K562 (cell line): Measurements from ENCODE around the gene CCDC32. TPM values are rescaled to one million over a fixed set of nuclear protein-coding genes. Genes with fewer than 3 reads are reported as not detected.

Source experiments
- ARNT ChIP-seq, 2 experiments: fragments of 450-650 bp; IDR thresholded peaks; 2 replicates each; pipeline ENCODE4 v1.6.1; 2016; ENCODE audit warnings: mild to moderate bottlenecking in 1 of 2
- BMI1 ChIP-seq: fragments of 150-350 bp; IDR thresholded peaks from 2 replicates; pipeline ENCODE4 v1.6.1; 2014; ENCODE audit warnings: low read length
- PML ChIP-seq: IDR thresholded peaks from 2 replicates; pipeline ENCODE4 v1.6.1; 2012; ENCODE audit warnings: low read length, inconsistent platforms
- POLR3A ChIP-seq: IDR thresholded peaks from 2 replicates; pipeline ENCODE4 v1.6.1; 2011; ENCODE audit warnings: borderline replicate concordance, mild to moderate bottlenecking, moderate library complexity; ENCODE audit not compliant: insufficient read length, insufficient read depth; ENCODE audit errors: extremely low read depth
- RAD51 ChIP-seq: fragments of 450-650 bp; IDR thresholded peaks from 2 replicates; pipeline ENCODE4 v1.7.1; 2016; ENCODE audit warnings: low read depth, mild to moderate bottlenecking, borderline replicate concordance
- RBM34 ChIP-seq: fragments of 200-400 bp; formaldehyde crosslinking; IDR thresholded peaks from 2 replicates; pipeline ENCODE4 v1.6.1; 2018; ENCODE audit warnings: low read length, borderline replicate concordance; ENCODE audit not compliant: insufficient read depth
- RERE ChIP-seq: sonication (generic); formaldehyde crosslinking; IDR thresholded peaks from 2 replicates; pipeline ENCODE4 v1.8.0; 2023; ENCODE audit warnings: missing genetic modification reagents, mild to moderate bottlenecking, borderline replicate concordance
- SAP30 ChIP-seq: fragments of 200-600 bp; sonication (generic); IDR thresholded peaks from 2 replicates; pipeline ENCODE4 v1.6.1; 2012; ENCODE audit warnings: borderline replicate concordance, low read depth, mild to moderate bottlenecking, moderate library complexity, low read length, control low read depth, inconsistent platforms; ENCODE audit not compliant: insufficient read depth, poor library complexity, severe bottlenecking
- TEAD1 ChIP-seq, 2 experiments: fragments of 450-650 bp in 1 of 2; sonication (generic) in 1 of 2; formaldehyde crosslinking; IDR thresholded peaks; 2 replicates each; pipeline versions ENCODE4 v1.4.0 to v1.8.0; 2020 to 2022; ENCODE audit warnings: mild to moderate bottlenecking in 2 of 2, missing genetic modification reagents in 1 of 2
- ZFP1 ChIP-seq: fragments of 450-650 bp; formaldehyde crosslinking; IDR thresholded peaks from 2 replicates; pipeline ENCODE4 v1.4.0; 2020; ENCODE audit warnings: mild to moderate bottlenecking, mixed read lengths
- ZNF133 ChIP-seq: fragments of 250-450 bp; sonication (Bioruptor Pico); IDR thresholded peaks from 2 replicates; pipeline ENCODE4 v1.4.0; 2020; ENCODE audit warnings: mild to moderate bottlenecking
- ZNF143 ChIP-seq: sonication (generic); formaldehyde crosslinking; IDR thresholded peaks from 2 replicates; pipeline ENCODE4 v1.9.0; 2022; ENCODE audit warnings: mild to moderate bottlenecking, missing genetic modification reagents
- ZNF695 ChIP-seq: fragments of 450-650 bp; formaldehyde crosslinking; IDR thresholded peaks from 2 replicates; pipeline ENCODE4 v1.4.0; 2020; ENCODE audit warnings: mild to moderate bottlenecking, moderate library complexity
- ZNF764 ChIP-seq: fragments of 250-450 bp; sonication (Bioruptor Pico); IDR thresholded peaks from 2 replicates; pipeline ENCODE4 v1.4.0; 2020; ENCODE audit warnings: low read depth, mild to moderate bottlenecking, moderate library complexity
- polyA plus RNA-seq, 8 experiments: library from polyadenylated mRNA; depleted of rRNA in 4 of 8; stranded (reverse) in 5 of 8; unstranded in 3 of 8; fragments of >200 nt; fragmentation: Nextera tagmentation in 2 of 8; fragmentation: Illumina TruSeq in 1 of 8; extraction: Ambion mirVana in 2 of 8; extraction: Trizol in 1 of 8; gene quantifications; 2 replicates each; pipeline versions ENCODE4 v1.2.1 to v1.2.3, GENCODE V29; 2011 to 2014; ENCODE audit warnings: inconsistent platforms in 1 of 8, missing spikeins in 1 of 8
- total RNA-seq, 7 experiments: library from RNA; depleted of rRNA in 6 of 7; stranded (reverse); fragments of >200 nt in 6 of 7; fragmentation: Illumina TruSeq in 2 of 7; extraction: Trizol in 2 of 7; gene quantifications; 2 replicates each; pipeline versions ENCODE4 v1.2.1 to v1.2.3, GENCODE V29; 2011 to 2021; ENCODE audit warnings: low replicate concordance in 1 of 7
- TF ChIP-seq, protein P1 (sequence below): fragments of 450-650 bp; formaldehyde crosslinking; conservative IDR thresholded peaks from 2 replicates; pipeline ENCODE4 v1.4.0; 2022; ENCODE audit warnings: mild to moderate bottlenecking, missing genetic modification characterization
- TF ChIP-seq, protein P2 (sequence below): fragments of 450-650 bp; IDR thresholded peaks from 2 replicates; pipeline ENCODE4 v1.6.1; 2016; ENCODE audit warnings: low read depth, mild to moderate bottlenecking, moderate library complexity
- TF ChIP-seq, protein P3 (sequence below): fragments of 450-650 bp; IDR thresholded peaks from 2 replicates; pipeline ENCODE4 v1.6.1; 2017; ENCODE audit warnings: antibody characterized with exemption

The CCDC32 gene
- total and polyA plus RNA-seq, 9 of the 15 experiments (the other 6 are each of a cell fraction or from before 2014, with no cell fraction given): 22.2 to 94.8 (median 37.1) TPM

DNA sequence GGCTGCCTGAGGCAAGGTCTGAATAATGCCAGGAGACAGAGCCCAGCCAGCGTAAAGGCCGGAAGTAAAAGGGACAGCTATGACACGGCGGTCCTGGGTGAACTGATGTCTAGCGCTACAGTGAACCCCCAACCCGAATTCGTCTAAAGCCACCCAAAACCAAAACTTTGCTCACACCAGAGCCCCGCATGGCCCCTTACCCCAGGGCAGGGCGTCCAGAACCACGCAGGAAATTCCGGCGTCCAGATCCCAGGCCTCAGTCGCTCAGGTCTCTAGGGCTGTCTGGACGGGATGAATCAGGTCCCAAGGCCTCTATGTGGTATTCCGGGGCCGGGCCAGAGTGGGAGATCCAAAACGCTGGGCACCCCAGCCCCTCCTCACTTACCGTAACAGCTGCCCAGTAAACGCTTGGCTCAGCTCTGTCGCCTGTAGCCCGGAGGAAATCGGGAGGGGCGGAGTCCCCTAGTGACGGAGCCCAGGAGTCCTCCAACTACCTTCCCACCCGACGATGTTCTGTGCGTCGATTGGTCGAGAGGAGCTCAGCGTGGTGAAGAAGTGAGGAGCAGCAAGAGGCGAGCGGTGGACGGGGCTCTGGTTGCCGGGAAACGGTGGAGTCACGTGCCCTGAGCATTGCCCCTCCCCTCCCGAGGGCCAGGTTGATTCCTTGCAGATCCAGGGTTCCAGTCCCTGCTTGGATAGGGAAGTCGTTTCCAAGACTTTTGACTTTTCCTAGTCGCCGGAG lies at the start of gene CCDC32 (continued):
- TF ChIP-seq RBM34: no peak
- TF ChIP-seq SAP30: peak; percentile 72
- TF ChIP-seq POLR3A: no peak
- TF ChIP-seq ZNF764 (CRISPR knock-in tag): no peak
- no peak for TF ChIP-seq ZNF143 (CRISPR knock-in tag)
- TF ChIP-seq, protein P1, sequence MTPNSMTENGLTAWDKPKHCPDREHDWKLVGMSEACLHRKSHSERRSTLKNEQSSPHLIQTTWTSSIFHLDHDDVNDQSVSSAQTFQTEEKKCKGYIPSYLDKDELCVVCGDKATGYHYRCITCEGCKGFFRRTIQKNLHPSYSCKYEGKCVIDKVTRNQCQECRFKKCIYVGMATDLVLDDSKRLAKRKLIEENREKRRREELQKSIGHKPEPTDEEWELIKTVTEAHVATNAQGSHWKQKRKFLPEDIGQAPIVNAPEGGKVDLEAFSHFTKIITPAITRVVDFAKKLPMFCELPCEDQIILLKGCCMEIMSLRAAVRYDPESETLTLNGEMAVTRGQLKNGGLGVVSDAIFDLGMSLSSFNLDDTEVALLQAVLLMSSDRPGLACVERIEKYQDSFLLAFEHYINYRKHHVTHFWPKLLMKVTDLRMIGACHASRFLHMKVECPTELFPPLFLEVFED (CRISPR knock-in tag): no peak
- TF ChIP-seq ZNF695: no peak
- TF ChIP-seq ARNT (IDR thresholded peaks at IDR 0.05): no peak
- TF ChIP-seq ZFP1 (CRISPR knock-in tag): no peak
- no peak for TF ChIP-seq RERE (CRISPR knock-in tag)
- TF ChIP-seq PML: no peak; the same call in 1 of the 2 replicates
- peak; percentile 98 for TF ChIP-seq RAD51
- TF ChIP-seq ZNF133 (CRISPR knock-in tag): no peak
- TF ChIP-seq, protein P2, sequence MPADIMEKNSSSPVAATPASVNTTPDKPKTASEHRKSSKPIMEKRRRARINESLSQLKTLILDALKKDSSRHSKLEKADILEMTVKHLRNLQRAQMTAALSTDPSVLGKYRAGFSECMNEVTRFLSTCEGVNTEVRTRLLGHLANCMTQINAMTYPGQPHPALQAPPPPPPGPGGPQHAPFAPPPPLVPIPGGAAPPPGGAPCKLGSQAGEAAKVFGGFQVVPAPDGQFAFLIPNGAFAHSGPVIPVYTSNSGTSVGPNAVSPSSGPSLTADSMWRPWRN: no peak
- TF ChIP-seq, protein P3, sequence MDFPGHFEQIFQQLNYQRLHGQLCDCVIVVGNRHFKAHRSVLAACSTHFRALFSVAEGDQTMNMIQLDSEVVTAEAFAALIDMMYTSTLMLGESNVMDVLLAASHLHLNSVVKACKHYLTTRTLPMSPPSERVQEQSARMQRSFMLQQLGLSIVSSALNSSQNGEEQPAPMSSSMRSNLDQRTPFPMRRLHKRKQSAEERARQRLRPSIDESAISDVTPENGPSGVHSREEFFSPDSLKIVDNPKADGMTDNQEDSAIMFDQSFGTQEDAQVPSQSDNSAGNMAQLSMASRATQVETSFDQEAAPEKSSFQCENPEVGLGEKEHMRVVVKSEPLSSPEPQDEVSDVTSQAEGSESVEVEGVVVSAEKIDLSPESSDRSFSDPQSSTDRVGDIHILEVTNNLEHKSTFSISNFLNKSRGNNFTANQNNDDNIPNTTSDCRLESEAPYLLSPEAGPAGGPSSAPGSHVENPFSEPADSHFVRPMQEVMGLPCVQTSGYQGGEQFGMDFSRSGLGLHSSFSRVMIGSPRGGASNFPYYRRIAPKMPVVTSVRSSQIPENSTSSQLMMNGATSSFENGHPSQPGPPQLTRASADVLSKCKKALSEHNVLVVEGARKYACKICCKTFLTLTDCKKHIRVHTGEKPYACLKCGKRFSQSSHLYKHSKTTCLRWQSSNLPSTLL: no peak
- peak in 1 of 2 experiments; percentile 62; a peak in 1 of 4 replicates for TF ChIP-seq TEAD1 (CRISPR knock-in tag; IDR thresholded peaks at IDR 0.05)
- TF ChIP-seq BMI1: no peak
